Mesothelial cell of epicardium (in vitro differentiated cells): ENCODE results near the gene PPDPF. TPM values are rescaled to one million over a fixed set of nuclear protein-coding genes. Genes with fewer than 3 reads are reported as not detected.

Source experiments
- DNase-seq, 2 experiments: peaks; one replicate each; pipeline ENCODE4 v3.0.0; 2021; ENCODE audit warnings: low spot score in 2 of 2; ENCODE audit not compliant: unreplicated experiment in 2 of 2
- H3K27ac Mint-ChIP-seq: 2 replicates; pipeline ENCODE4 v1.8.0; 2021; ENCODE audit warnings: mixed read lengths
- H3K27me3 Mint-ChIP-seq: 2 replicates; pipeline ENCODE4 v1.8.0; 2021; ENCODE audit warnings: low read depth, mixed read lengths
- H3K36me3 Mint-ChIP-seq: 2 replicates; pipeline ENCODE4 v1.8.0; 2021; ENCODE audit warnings: mixed read lengths
- H3K4me1 Mint-ChIP-seq: 2 replicates; pipeline ENCODE4 v1.8.0; 2021; ENCODE audit warnings: mixed read lengths
- H3K4me3 Mint-ChIP-seq: 2 replicates; pipeline ENCODE4 v1.8.0; 2021; ENCODE audit warnings: mild to moderate bottlenecking, moderate library complexity, mixed read lengths
- H3K9me3 Mint-ChIP-seq: 2 replicates; pipeline ENCODE4 v1.8.0; 2021; ENCODE audit warnings: mixed read lengths
- total RNA-seq: library from RNA; stranded (reverse); gene quantifications from 3 replicates; pipeline ENCODE4 v1.2.1, GENCODE V29; 2021
- TF ChIP-seq, protein P1 (sequence below): fragments of 200-600 bp; sonication (generic); IDR thresholded peaks from one replicate; pipeline ENCODE4 v1.5.0; 2021; ENCODE audit warnings: antibody characterized with exemption; ENCODE audit not compliant: unreplicated experiment

PPDPF gene
- total RNA-seq, 1 donor from 2014 or later, result 271 TPM

GRCh38 chr20:63544958-63545516 is 24.5 kb downstream of the PPDPF start:
- TF ChIP-seq, protein P1, sequence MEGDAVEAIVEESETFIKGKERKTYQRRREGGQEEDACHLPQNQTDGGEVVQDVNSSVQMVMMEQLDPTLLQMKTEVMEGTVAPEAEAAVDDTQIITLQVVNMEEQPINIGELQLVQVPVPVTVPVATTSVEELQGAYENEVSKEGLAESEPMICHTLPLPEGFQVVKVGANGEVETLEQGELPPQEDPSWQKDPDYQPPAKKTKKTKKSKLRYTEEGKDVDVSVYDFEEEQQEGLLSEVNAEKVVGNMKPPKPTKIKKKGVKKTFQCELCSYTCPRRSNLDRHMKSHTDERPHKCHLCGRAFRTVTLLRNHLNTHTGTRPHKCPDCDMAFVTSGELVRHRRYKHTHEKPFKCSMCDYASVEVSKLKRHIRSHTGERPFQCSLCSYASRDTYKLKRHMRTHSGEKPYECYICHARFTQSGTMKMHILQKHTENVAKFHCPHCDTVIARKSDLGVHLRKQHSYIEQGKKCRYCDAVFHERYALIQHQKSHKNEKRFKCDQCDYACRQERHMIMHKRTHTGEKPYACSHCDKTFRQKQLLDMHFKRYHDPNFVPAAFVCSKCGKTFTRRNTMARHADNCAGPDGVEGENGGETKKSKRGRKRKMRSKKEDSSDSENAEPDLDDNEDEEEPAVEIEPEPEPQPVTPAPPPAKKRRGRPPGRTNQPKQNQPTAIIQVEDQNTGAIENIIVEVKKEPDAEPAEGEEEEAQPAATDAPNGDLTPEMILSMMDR, result no peak
- DNase-seq, result no peak
- H3K4me3 Mint-ChIP-seq, result no peak overlapping the region
- H3K36me3 Mint-ChIP-seq, result no peaks in the 10 kb centered on the region
- no peaks in the 10 kb centered on the region for H3K9me3 Mint-ChIP-seq
- no peak overlapping the region for H3K27ac Mint-ChIP-seq
- H3K27me3 Mint-ChIP-seq, result peaks cover 15% of the 10 kb centered on the region
- H3K4me1 Mint-ChIP-seq, result no peaks in the 10 kb centered on the region

DNA sequence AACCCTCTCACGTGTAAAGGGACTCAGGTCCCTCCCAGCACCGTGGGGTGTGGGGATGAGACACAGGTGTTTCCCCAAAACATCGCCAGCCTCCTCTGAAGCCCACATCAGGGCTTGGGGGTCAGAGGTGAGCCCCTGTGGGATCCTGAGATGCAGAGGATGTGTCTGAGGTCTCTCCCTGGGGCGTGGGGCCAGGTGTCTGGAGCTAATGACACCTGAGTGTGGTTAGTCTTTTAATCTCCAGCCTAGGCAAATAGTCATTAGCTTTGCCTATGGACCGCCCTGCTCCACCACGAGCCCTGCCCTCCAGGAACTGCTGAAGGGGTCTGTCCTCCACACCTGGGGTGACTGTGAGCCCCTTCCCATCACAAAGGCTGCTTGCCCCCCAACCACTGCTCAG is 25.2 kb downstream of the PPDPF start:
- no peak overlapping the region for H3K27ac Mint-ChIP-seq

GRCh38 chr20:63546256-63546955 is 25.8 kb downstream of the PPDPF start:
- no peak for DNase-seq
- H3K27me3 Mint-ChIP-seq, result peaks cover 15% of the 10 kb centered on the region
- no peaks in the 10 kb centered on the region for H3K9me3 Mint-ChIP-seq
- TF ChIP-seq, protein P1, result no peak
- no peaks in the 10 kb centered on the region for H3K36me3 Mint-ChIP-seq
- H3K27ac Mint-ChIP-seq, result no peak overlapping the region
- H3K4me3 Mint-ChIP-seq, result no peak overlapping the region
- no peaks in the 10 kb centered on the region for H3K4me1 Mint-ChIP-seq

More for the DNA sequence above, 25.2 kb downstream of the PPDPF start:
- Mint-ChIP-seq H3K9me3 (no peaks in the 10 kb centered on the region), H3K36me3 (no peaks in the 10 kb centered on the region), H3K4me1 (no peaks in the 10 kb centered on the region), H3K27me3 (peaks cover 15% of the 10 kb centered on the region), H3K4me3 (no peak overlapping the region)
- TF ChIP-seq, protein P1, result no peak
- no peak for DNase-seq

GRCh38 chr20:63546956-63547724 is 26.6 kb downstream of the PPDPF start:
- no peaks in the 10 kb centered on the region for H3K4me1 Mint-ChIP-seq
- DNase-seq, result no peak
- no peaks in the 10 kb centered on the region for H3K36me3 Mint-ChIP-seq
- H3K27ac Mint-ChIP-seq, result no peak overlapping the region
- H3K4me3 Mint-ChIP-seq, result no peak overlapping the region
- H3K27me3 Mint-ChIP-seq, result peaks cover 15% of the 10 kb centered on the region
- H3K9me3 Mint-ChIP-seq, result no peaks in the 10 kb centered on the region
- TF ChIP-seq, protein P1, result no peak

GRCh38 chr20:63547725-63548480 is 27.3 kb downstream of the PPDPF start, which contains the start of gene SRMS:
SRMS (minus strand) TSS chr20:63547749; CDS start chr20:63547463, 286 bp downstream.
- DNase-seq, result no peak
- Mint-ChIP-seq H3K9me3 (no peaks in the 10 kb centered on the region), H3K27ac (no peak within 1 kb of the TSS), H3K27me3 (peaks cover 15% of the 10 kb centered on the region), H3K4me3 (no peak within 1 kb of the TSS), H3K36me3 (no peaks in the 10 kb centered on the region), H3K4me1 (no peaks in the 10 kb centered on the region)
- TF ChIP-seq, protein P1, result no peak
